Glutamatergic neuron (in vitro differentiated cells): ENCODE measurements around the gene LYPD5. TPM values are rescaled to one million over a fixed set of nuclear protein-coding genes. Genes with fewer than 3 reads are reported as not detected.

Experiments used
- DNase-seq: peaks from one replicate; pipeline ENCODE4 v3.0.0; 2022
- H3K27ac Mint-ChIP-seq: one replicate; pipeline ENCODE4 v1.8.0; 2020; ENCODE audit warnings: mild to moderate bottlenecking, mixed read lengths, inconsistent platforms; ENCODE audit not compliant: unreplicated experiment
- H3K27me3 Mint-ChIP-seq: one replicate; pipeline ENCODE4 v1.8.0; 2020; ENCODE audit warnings: mild to moderate bottlenecking, moderate library complexity, mixed read lengths, inconsistent platforms; ENCODE audit not compliant: unreplicated experiment
- H3K36me3 Mint-ChIP-seq: one replicate; pipeline ENCODE4 v1.8.0; 2020; ENCODE audit warnings: mild to moderate bottlenecking, mixed read lengths, inconsistent platforms; ENCODE audit not compliant: unreplicated experiment
- H3K4me1 Mint-ChIP-seq: one replicate; pipeline ENCODE4 v1.8.0; 2020; ENCODE audit warnings: mild to moderate bottlenecking, low read depth, mixed read lengths, inconsistent platforms; ENCODE audit not compliant: unreplicated experiment
- H3K4me3 Mint-ChIP-seq: one replicate; pipeline ENCODE4 v1.8.0; 2020; ENCODE audit warnings: mild to moderate bottlenecking, mixed read lengths, inconsistent platforms; ENCODE audit not compliant: unreplicated experiment
- H3K9me3 Mint-ChIP-seq: one replicate; pipeline ENCODE4 v1.8.0; 2020; ENCODE audit warnings: mild to moderate bottlenecking, moderate library complexity, mixed read lengths, inconsistent platforms; ENCODE audit not compliant: unreplicated experiment
- CTCF ChIP-seq: fragments of 200-600 bp; sonication (generic); IDR thresholded peaks from one replicate; pipeline ENCODE4 v1.5.0; 2021; ENCODE audit not compliant: partially characterized antibody, unreplicated experiment
- total RNA-seq: library from RNA; stranded (reverse); fragmentation: NEBNext Ultra II Directional; extraction: Animal tissue kit (Norgen Biotek cat#: 25700); gene quantifications from one replicate; pipeline ENCODE4 v1.2.1, GENCODE V29; 2021; ENCODE audit not compliant: unreplicated experiment

Gene LYPD5
- total RNA-seq, 1 donor from 2014 or later, result not detected

GRCh38 chr19:43780706-43781525 is 21.3 kb downstream of the LYPD5 start, which contains the start of gene KCNN4:
TSS of gene KCNN4 (minus strand) at chr19:43780973. CDS start at chr19:43780861, 112 bp downstream.
- no peaks in the 10 kb centered on the region for H3K36me3 Mint-ChIP-seq
- DNase-seq, result no peak
- peaks cover 7% of the 10 kb centered on the region for H3K4me1 Mint-ChIP-seq
- H3K27me3 Mint-ChIP-seq, result peaks cover 13% of the 10 kb centered on the region
- TF ChIP-seq CTCF, result no peak
- peaks cover 14% of the 10 kb centered on the region for H3K9me3 Mint-ChIP-seq
- no peak within 1 kb of the TSS for H3K27ac Mint-ChIP-seq
- no peak within 1 kb of the TSS for H3K4me3 Mint-ChIP-seq

- peaks cover 7% of the 10 kb centered on the region for H3K4me1 Mint-ChIP-seq
Observed at GRCh38 chr19:43779820-43780219, 22.4 kb downstream of the LYPD5 start.

GRCh38 chr19:43779147-43779819 is 23.0 kb downstream of the LYPD5 start:
- Mint-ChIP-seq H3K4me1 (peaks cover 7% of the 10 kb centered on the region), H3K9me3 (peaks cover 13% of the 10 kb centered on the region), H3K27me3 (peaks cover 12% of the 10 kb centered on the region), H3K36me3 (no peaks in the 10 kb centered on the region), H3K27ac (no peak overlapping the region), H3K4me3 (no peak overlapping the region)
- TF ChIP-seq CTCF, result no peak
- DNase-seq, result no peak

More at GRCh38 chr19:43779820-43780219, 22.4 kb downstream of the LYPD5 start:
- Mint-ChIP-seq H3K27me3 (peaks cover 11% of the 10 kb centered on the region), H3K36me3 (no peaks in the 10 kb centered on the region), H3K27ac (no peak overlapping the region), H3K9me3 (peaks cover 13% of the 10 kb centered on the region), H3K4me3 (no peak overlapping the region)
- DNase-seq, result no peak
- TF ChIP-seq CTCF, result no peak

- H3K9me3 Mint-ChIP-seq, result peaks cover 13% of the 10 kb centered on the region
- TF ChIP-seq CTCF, result no peak
- no peak for DNase-seq
- H3K27ac Mint-ChIP-seq, result no peak overlapping the region
- peaks cover 12% of the 10 kb centered on the region for H3K27me3 Mint-ChIP-seq
- no peak overlapping the region for H3K4me3 Mint-ChIP-seq
- no peaks in the 10 kb centered on the region for H3K36me3 Mint-ChIP-seq
- peaks cover 7% of the 10 kb centered on the region for H3K4me1 Mint-ChIP-seq
Observed at GRCh38 chr19:43778651-43779050, 23.6 kb downstream of the LYPD5 start.

GRCh38 chr19:43777163-43777695 is 25.0 kb downstream of the LYPD5 start:
- Mint-ChIP-seq H3K27ac (no peak overlapping the region), H3K4me1 (peaks cover 6% of the 10 kb centered on the region), H3K9me3 (peaks cover 8% of the 10 kb centered on the region), H3K27me3 (peaks cover 11% of the 10 kb centered on the region), H3K36me3 (no peaks in the 10 kb centered on the region), H3K4me3 (no peak overlapping the region)
- no peak for TF ChIP-seq CTCF
- no peak for DNase-seq
